ENCODE data around the gene MESP2.

DNA sequence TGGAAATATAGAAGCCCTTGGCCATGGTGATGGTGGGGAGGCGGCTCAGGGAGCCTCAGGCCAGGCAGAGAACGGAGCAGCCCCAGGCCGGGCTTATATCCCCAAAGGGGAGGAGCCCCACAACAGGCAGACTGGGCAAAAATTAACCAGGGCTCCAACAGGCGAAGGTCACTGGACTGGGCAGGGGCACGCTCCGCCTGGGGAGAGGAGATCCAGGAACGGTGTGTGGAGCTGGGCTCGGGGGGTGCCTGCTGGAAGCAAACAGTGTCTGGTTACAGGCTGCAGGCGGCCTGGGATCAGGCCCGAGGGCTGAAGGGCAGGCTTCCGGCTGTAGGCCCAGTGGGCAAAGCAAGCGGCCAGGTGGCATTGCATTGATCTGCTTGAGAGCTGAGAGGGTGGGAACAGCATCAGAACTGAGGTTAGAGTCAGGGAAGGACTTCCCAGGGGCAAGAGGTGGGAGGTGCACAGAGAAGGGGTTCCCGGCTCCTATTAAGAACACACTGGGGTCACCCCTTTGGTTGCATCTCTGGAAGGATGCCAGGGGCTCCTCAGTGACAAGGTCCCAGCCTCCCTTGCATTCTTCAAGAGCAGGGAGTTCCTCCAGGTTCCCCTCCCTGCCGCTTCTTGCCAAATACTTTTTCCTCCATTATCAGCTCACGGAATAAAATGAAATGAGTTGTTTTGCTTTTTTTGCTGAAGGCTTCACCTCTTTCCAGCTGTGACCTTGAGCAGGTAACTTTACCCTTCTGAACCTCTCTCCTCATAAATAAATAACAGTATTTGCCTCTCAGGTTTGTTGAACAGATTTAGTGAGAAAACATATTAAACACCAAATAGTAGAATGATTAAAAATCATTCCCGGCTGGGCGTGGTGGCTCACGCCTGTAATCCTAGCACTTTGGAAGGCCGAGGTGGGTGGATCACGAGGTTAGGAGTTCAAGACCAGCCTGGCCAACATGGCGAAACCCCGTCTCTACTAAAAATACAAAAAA is 30.7 kb downstream of the MESP2 start:
- TF ChIP-seq, protein P1, sequence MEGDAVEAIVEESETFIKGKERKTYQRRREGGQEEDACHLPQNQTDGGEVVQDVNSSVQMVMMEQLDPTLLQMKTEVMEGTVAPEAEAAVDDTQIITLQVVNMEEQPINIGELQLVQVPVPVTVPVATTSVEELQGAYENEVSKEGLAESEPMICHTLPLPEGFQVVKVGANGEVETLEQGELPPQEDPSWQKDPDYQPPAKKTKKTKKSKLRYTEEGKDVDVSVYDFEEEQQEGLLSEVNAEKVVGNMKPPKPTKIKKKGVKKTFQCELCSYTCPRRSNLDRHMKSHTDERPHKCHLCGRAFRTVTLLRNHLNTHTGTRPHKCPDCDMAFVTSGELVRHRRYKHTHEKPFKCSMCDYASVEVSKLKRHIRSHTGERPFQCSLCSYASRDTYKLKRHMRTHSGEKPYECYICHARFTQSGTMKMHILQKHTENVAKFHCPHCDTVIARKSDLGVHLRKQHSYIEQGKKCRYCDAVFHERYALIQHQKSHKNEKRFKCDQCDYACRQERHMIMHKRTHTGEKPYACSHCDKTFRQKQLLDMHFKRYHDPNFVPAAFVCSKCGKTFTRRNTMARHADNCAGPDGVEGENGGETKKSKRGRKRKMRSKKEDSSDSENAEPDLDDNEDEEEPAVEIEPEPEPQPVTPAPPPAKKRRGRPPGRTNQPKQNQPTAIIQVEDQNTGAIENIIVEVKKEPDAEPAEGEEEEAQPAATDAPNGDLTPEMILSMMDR (IDR thresholded peaks at IDR 0.05), result no peak
- no peak for TF ChIP-seq POLR2A (IDR thresholded peaks at IDR 0.05)
